Neuron (in vitro differentiated cells): Measurements from ENCODE around the gene STRN3.
"Not testable (repeated sequence)": the region's sequence is repeated elsewhere in the genome, so short reads cannot be mapped to it uniquely, and the experiment has no call there.

Experiments
- H2AFZ ChIP-seq: one replicate; pipeline ENCODE4 v1.6.1; 2013; ENCODE audit warnings: low read depth, mild to moderate bottlenecking, inconsistent platforms, low read length, moderate library complexity
- H3K27me3 ChIP-seq: one replicate; pipeline ENCODE4 v1.6.1; 2013; ENCODE audit warnings: low read length; ENCODE audit not compliant: insufficient read depth
- H3K36me3 ChIP-seq: one replicate; pipeline ENCODE4 v1.6.1; 2013; ENCODE audit warnings: low read length; ENCODE audit not compliant: insufficient read depth
- H3K4me1 ChIP-seq: one replicate; pipeline ENCODE4 v1.6.1; 2013; ENCODE audit warnings: low read length; ENCODE audit not compliant: insufficient read depth
- H3K4me3 ChIP-seq: 2 replicates; pipeline ENCODE4 v1.5.1; 2013; ENCODE audit warnings: mild to moderate bottlenecking, low read length, moderate library complexity
- H3K9me3 ChIP-seq: one replicate; pipeline ENCODE4 v1.6.1; 2013; ENCODE audit warnings: low read length

Gene STRN3

DNA sequence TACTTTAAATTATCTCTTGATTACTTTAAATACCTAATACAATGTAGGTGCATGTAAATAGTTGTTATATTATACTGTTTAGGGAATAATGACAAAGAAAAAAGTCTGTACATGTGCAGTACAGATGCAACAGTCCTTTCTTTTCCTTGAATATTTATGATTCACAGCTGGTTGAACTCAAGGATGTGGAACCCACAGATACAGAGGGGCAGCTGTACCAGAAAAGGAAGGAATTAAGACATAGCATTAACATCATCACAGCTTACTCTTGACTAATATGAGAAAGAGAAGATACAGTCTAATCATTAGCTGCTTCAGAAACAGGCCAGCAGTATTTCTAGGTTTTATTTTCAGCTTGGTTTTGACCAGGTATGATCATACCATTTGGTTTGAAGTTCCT, 35.4 kb downstream of the STRN3 start:
- H3K36me3 ChIP-seq = peaks cover 8% of the 10 kb centered on the region
- H3K27me3 ChIP-seq = no peaks in the 10 kb centered on the region
- peaks cover 4% of the 10 kb centered on the region for H3K4me1 ChIP-seq
- H3K4me3 ChIP-seq = no peak overlapping the region
- no peaks in the 10 kb centered on the region for H3K9me3 ChIP-seq
- no peak overlapping the region for H2AFZ ChIP-seq

- H3K4me3 ChIP-seq = no peak overlapping the region
- no peaks in the 10 kb centered on the region for H3K27me3 ChIP-seq
- no peak overlapping the region for H2AFZ ChIP-seq
- peaks cover 6% of the 10 kb centered on the region for H3K36me3 ChIP-seq
- H3K9me3 ChIP-seq = no peaks in the 10 kb centered on the region
- no peaks in the 10 kb centered on the region for H3K4me1 ChIP-seq
Measured at GRCh38 chr14:30988509-30988908, 37.7 kb downstream of the STRN3 start.

GRCh38 chr14:30985796-30986195, 40.4 kb downstream of the STRN3 start:
- H3K36me3 ChIP-seq = peaks cover 3% of the 10 kb centered on the region
- H3K9me3 ChIP-seq = no peaks in the 10 kb centered on the region
- no peaks in the 10 kb centered on the region for H3K4me1 ChIP-seq

GRCh38 chr14:30983858-30984257, 42.3 kb downstream of the STRN3 start:
- no peaks in the 10 kb centered on the region for H3K36me3 ChIP-seq
- no peaks in the 10 kb centered on the region for H3K9me3 ChIP-seq
- H3K27me3 ChIP-seq = no peaks in the 10 kb centered on the region
- no peaks in the 10 kb centered on the region for H3K4me1 ChIP-seq
- no peak overlapping the region for H3K4me3 ChIP-seq
- no peak overlapping the region for H2AFZ ChIP-seq

More at GRCh38 chr14:30985796-30986195, 40.4 kb downstream of the STRN3 start:
- Histone ChIP-seq H2AFZ (no peak overlapping the region), H3K27me3 (no peaks in the 10 kb centered on the region), H3K4me3 (no peak overlapping the region)

- H3K4me3 ChIP-seq = no peak overlapping the region
- no peaks in the 10 kb centered on the region for H3K4me1 ChIP-seq
- H3K36me3 ChIP-seq = no peaks in the 10 kb centered on the region
- no peaks in the 10 kb centered on the region for H3K9me3 ChIP-seq
- no peaks in the 10 kb centered on the region for H3K27me3 ChIP-seq
- no peak overlapping the region for H2AFZ ChIP-seq
Measured at GRCh38 chr14:30982533-30982932, 43.6 kb downstream of the STRN3 start.

- Histone ChIP-seq H3K27me3 (no peaks in the 10 kb centered on the region), H3K36me3 (no peaks in the 10 kb centered on the region), H3K4me1 (no peaks in the 10 kb centered on the region), H3K4me3 (no peak overlapping the region), H2AFZ (no peak overlapping the region), H3K9me3 (no peaks in the 10 kb centered on the region)
Measured at GRCh38 chr14:30980980-30981379, 45.2 kb downstream of the STRN3 start.

- H3K36me3 ChIP-seq, H3K27me3 ChIP-seq, H2AFZ ChIP-seq, H3K4me3 ChIP-seq, H3K9me3 ChIP-seq, H3K4me1 ChIP-seq: not testable (repeated sequence)
Measured at GRCh38 chr14:30980106-30980704, 46.0 kb downstream of the STRN3 start.

- no peaks in the 10 kb centered on the region for H3K36me3 ChIP-seq
- H3K4me3 ChIP-seq = no peak overlapping the region
- no peak overlapping the region for H2AFZ ChIP-seq
- peaks cover 2% of the 10 kb centered on the region for H3K4me1 ChIP-seq
- H3K9me3 ChIP-seq = peaks cover 2% of the 10 kb centered on the region
- no peaks in the 10 kb centered on the region for H3K27me3 ChIP-seq
Measured at GRCh38 chr14:30977752-30978151, 48.4 kb downstream of the STRN3 start.

DNA sequence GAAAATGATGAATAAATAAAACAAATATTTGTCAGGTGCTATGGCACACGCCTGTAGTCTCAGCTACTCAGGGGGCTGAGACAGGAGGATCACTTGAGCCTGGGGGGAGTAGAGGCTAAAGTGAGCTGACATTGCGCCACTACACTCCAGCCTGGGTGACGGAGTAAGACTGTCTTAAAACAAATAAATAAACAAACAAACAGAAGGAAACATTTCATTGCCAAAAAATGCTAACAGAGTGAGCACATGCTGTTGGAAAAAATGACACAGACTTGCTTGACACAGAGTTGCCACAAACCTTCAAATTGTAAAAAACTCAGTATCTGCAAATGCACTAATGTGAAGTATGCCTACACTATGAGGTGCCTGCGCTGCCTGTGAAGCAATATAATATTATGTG, 51.6 kb downstream of the STRN3 start:
- H2AFZ ChIP-seq = no peak overlapping the region

GRCh38 chr14:30972882-30973582, 53.1 kb downstream of the STRN3 start:
- Histone ChIP-seq H3K9me3 (peaks cover 5% of the 10 kb centered on the region), H2AFZ (no peak overlapping the region), H3K27me3 (no peaks in the 10 kb centered on the region)

More for the DNA sequence above, 51.6 kb downstream of the STRN3 start:
- no peaks in the 10 kb centered on the region for H3K27me3 ChIP-seq
- peaks cover 4% of the 10 kb centered on the region for H3K9me3 ChIP-seq
- H3K4me3 ChIP-seq = no peak overlapping the region
- H3K36me3 ChIP-seq = no peaks in the 10 kb centered on the region
- H3K4me1 ChIP-seq = peaks cover 2% of the 10 kb centered on the region

GRCh38 chr14:30972036-30972732, 54.0 kb downstream of the STRN3 start:
- not testable (repeated sequence) for H3K9me3 ChIP-seq, H3K4me1 ChIP-seq, H3K36me3 ChIP-seq, H2AFZ ChIP-seq, H3K4me3 ChIP-seq, H3K27me3 ChIP-seq

More at GRCh38 chr14:30972882-30973582, 53.1 kb downstream of the STRN3 start:
- Histone ChIP-seq H3K4me3 (no peak overlapping the region), H3K36me3 (no peaks in the 10 kb centered on the region), H3K4me1 (peaks cover 2% of the 10 kb centered on the region)

GRCh38 chr14:30971586-30971985, 54.6 kb downstream of the STRN3 start:
- peaks cover 2% of the 10 kb centered on the region for H3K4me1 ChIP-seq
- H3K9me3 ChIP-seq = peaks cover 9% of the 10 kb centered on the region
- no peak overlapping the region for H3K4me3 ChIP-seq
- H3K27me3 ChIP-seq = no peaks in the 10 kb centered on the region
- peaks cover 2% of the 10 kb centered on the region for H3K36me3 ChIP-seq
- H2AFZ ChIP-seq = no peak overlapping the region

DNA sequence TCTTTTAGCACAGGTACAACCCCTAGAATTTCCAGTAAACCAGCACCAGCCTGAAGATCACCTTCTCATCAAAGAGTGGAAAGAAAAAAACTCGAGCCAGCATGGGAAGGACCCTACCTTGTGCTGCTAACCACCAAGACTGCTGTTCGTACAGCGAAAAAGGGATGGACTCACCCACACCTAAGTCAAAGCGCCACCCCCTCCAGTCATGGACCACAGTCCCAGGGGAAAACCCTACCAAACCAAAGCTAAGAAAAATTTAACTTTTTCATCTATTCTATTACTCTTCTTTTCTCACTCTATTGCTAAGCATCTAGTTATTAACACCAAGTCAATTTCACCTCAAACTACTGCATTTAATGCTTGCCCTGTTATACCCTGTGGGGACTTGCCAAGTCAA, 56.4 kb downstream of the STRN3 start:
- H3K9me3 ChIP-seq = peaks cover 17% of the 10 kb centered on the region
- not testable (repeated sequence) for H3K4me3 ChIP-seq, H2AFZ ChIP-seq, H3K27me3 ChIP-seq, H3K36me3 ChIP-seq, H3K4me1 ChIP-seq
